HFFc6 (cell line): ENCODE data around the gene MRAS. TPM values are rescaled to one million over a fixed set of nuclear protein-coding genes. Genes with fewer than 3 reads are reported as not detected.

ENCODE experiments used
- DNase-seq: peaks from one replicate; pipeline ENCODE4 v3.0.0-alpha.2; 2018
- H3K27ac Mint-ChIP-seq: 2 replicates; pipeline ENCODE4 v1.8.0; 2020; ENCODE audit warnings: mild to moderate bottlenecking, mixed read lengths
- H3K27me3 Mint-ChIP-seq: 2 replicates; pipeline ENCODE4 v1.8.0; 2021; ENCODE audit warnings: mild to moderate bottlenecking, moderate library complexity, mixed read lengths; ENCODE audit not compliant: insufficient read depth
- H3K36me3 Mint-ChIP-seq: 2 replicates; pipeline ENCODE4 v1.8.0; 2021; ENCODE audit warnings: low read depth, mixed read lengths
- H3K4me1 Mint-ChIP-seq: 2 replicates; pipeline ENCODE4 v1.8.0; 2020; ENCODE audit warnings: low read depth, mixed read lengths
- H3K4me3 Mint-ChIP-seq: 2 replicates; pipeline ENCODE4 v1.8.0; 2020; ENCODE audit warnings: mild to moderate bottlenecking, moderate library complexity, mixed read lengths
- H3K9me3 Mint-ChIP-seq: 2 replicates; pipeline ENCODE4 v1.8.0; 2020; ENCODE audit warnings: mild to moderate bottlenecking, mixed read lengths
- CTCF ChIP-seq: fragments of 200-600 bp; sonication (generic); IDR thresholded peaks from 2 replicates; pipeline ENCODE4 v1.5.0; 2021; ENCODE audit warnings: antibody characterized with exemption, mild to moderate bottlenecking
- total RNA-seq, 6 experiments: library from RNA; stranded (reverse); fragmentation: NEBNext Ultra II Directional; extraction: Animal tissue kit (Norgen Biotek cat#: 25700); gene quantifications; 2 replicates in 1 of 6; 3 replicates in 5 of 6; pipeline ENCODE4 v1.2.3, GENCODE V29; 2021

MRAS gene
- total RNA-seq, 6 experiments from 2014 or later, result 62.7 to 97.4 (median 76.1) TPM

- Mint-ChIP-seq H3K27ac (no peak overlapping the region; the same call in 1 of the 2 replicates), H3K4me3 (no peak overlapping the region), H3K36me3 (peaks cover 2% of the 10 kb centered on the region; the same call in 1 of the 2 replicates), H3K4me1 (no peaks in the 10 kb centered on the region), H3K27me3 (no peaks in the 10 kb centered on the region), H3K9me3 (no peaks in the 10 kb centered on the region)
- no peak for TF ChIP-seq CTCF
- no peak for DNase-seq
Measured at GRCh38 chr3:138398791-138399575, 50.6 kb downstream of the MRAS start.

- H3K27ac Mint-ChIP-seq, result no peak overlapping the region
- H3K4me1 Mint-ChIP-seq, result no peaks in the 10 kb centered on the region
- H3K36me3 Mint-ChIP-seq, result peaks cover 10% of the 10 kb centered on the region; the same call in 1 of the 2 replicates
- no peak for DNase-seq
- TF ChIP-seq CTCF, result no peak
- H3K9me3 Mint-ChIP-seq, result no peaks in the 10 kb centered on the region
- no peak overlapping the region for H3K4me3 Mint-ChIP-seq
- H3K27me3 Mint-ChIP-seq, result no peaks in the 10 kb centered on the region
Measured at GRCh38 chr3:138399766-138400165, 51.4 kb downstream of the MRAS start.

GRCh38 chr3:138400651-138401070 lies 52.3 kb downstream of the MRAS start:
- DNase-seq, result no peak
- Mint-ChIP-seq H3K27me3 (no peaks in the 10 kb centered on the region), H3K36me3 (peaks cover 17% of the 10 kb centered on the region; the same call in 1 of the 2 replicates), H3K9me3 (no peaks in the 10 kb centered on the region), H3K27ac (no peak overlapping the region), H3K4me3 (no peak overlapping the region), H3K4me1 (no peaks in the 10 kb centered on the region)
- TF ChIP-seq CTCF, result no peak

GRCh38 chr3:138401834-138402233 lies 53.5 kb downstream of the MRAS start:
- Mint-ChIP-seq H3K9me3 (no peaks in the 10 kb centered on the region), H3K4me1 (no peaks in the 10 kb centered on the region), H3K36me3 (peaks cover 17% of the 10 kb centered on the region; the same call in 1 of the 2 replicates), H3K27ac (no peak overlapping the region), H3K4me3 (no peak overlapping the region), H3K27me3 (no peaks in the 10 kb centered on the region)
- no peak for TF ChIP-seq CTCF
- DNase-seq, result no peak

GRCh38 chr3:138404121-138404520 lies 55.7 kb downstream of the MRAS start:
- no peaks in the 10 kb centered on the region for H3K27me3 Mint-ChIP-seq
- peaks cover 13% of the 10 kb centered on the region for H3K4me1 Mint-ChIP-seq
- no peak for TF ChIP-seq CTCF
- H3K4me3 Mint-ChIP-seq, result no peak overlapping the region
- no peaks in the 10 kb centered on the region for H3K9me3 Mint-ChIP-seq
- no peak for DNase-seq
- peaks cover 17% of the 10 kb centered on the region; the same call in 1 of the 2 replicates for H3K36me3 Mint-ChIP-seq
- no peak overlapping the region for H3K27ac Mint-ChIP-seq
